Mesothelial cell of epicardium (in vitro differentiated cells): ENCODE measurements around the gene NELFB. TPM values are rescaled to one million over a fixed set of nuclear protein-coding genes. Genes with fewer than 3 reads are reported as not detected.
A peak's percentile ranks its signal among the peaks of the same experiment; 100 is the strongest.

ENCODE experiments used
- DNase-seq, 2 experiments: peaks; one replicate each; pipeline ENCODE4 v3.0.0; 2021; ENCODE audit warnings: low spot score in 2 of 2; ENCODE audit not compliant: unreplicated experiment in 2 of 2
- H3K27ac Mint-ChIP-seq: 2 replicates; pipeline ENCODE4 v1.8.0; 2021; ENCODE audit warnings: mixed read lengths
- H3K27me3 Mint-ChIP-seq: 2 replicates; pipeline ENCODE4 v1.8.0; 2021; ENCODE audit warnings: low read depth, mixed read lengths
- H3K36me3 Mint-ChIP-seq: 2 replicates; pipeline ENCODE4 v1.8.0; 2021; ENCODE audit warnings: mixed read lengths
- H3K4me1 Mint-ChIP-seq: 2 replicates; pipeline ENCODE4 v1.8.0; 2021; ENCODE audit warnings: mixed read lengths
- H3K4me3 Mint-ChIP-seq: 2 replicates; pipeline ENCODE4 v1.8.0; 2021; ENCODE audit warnings: mild to moderate bottlenecking, moderate library complexity, mixed read lengths
- H3K9me3 Mint-ChIP-seq: 2 replicates; pipeline ENCODE4 v1.8.0; 2021; ENCODE audit warnings: mixed read lengths
- total RNA-seq: library from RNA; stranded (reverse); gene quantifications from 3 replicates; pipeline ENCODE4 v1.2.1, GENCODE V29; 2021
- TF ChIP-seq, protein P1 (sequence below): fragments of 200-600 bp; sonication (generic); IDR thresholded peaks from one replicate; pipeline ENCODE4 v1.5.0; 2021; ENCODE audit warnings: antibody characterized with exemption; ENCODE audit not compliant: unreplicated experiment

The NELFB gene
- total RNA-seq, 1 donor from 2014 or later, result 53.3 TPM

DNA sequence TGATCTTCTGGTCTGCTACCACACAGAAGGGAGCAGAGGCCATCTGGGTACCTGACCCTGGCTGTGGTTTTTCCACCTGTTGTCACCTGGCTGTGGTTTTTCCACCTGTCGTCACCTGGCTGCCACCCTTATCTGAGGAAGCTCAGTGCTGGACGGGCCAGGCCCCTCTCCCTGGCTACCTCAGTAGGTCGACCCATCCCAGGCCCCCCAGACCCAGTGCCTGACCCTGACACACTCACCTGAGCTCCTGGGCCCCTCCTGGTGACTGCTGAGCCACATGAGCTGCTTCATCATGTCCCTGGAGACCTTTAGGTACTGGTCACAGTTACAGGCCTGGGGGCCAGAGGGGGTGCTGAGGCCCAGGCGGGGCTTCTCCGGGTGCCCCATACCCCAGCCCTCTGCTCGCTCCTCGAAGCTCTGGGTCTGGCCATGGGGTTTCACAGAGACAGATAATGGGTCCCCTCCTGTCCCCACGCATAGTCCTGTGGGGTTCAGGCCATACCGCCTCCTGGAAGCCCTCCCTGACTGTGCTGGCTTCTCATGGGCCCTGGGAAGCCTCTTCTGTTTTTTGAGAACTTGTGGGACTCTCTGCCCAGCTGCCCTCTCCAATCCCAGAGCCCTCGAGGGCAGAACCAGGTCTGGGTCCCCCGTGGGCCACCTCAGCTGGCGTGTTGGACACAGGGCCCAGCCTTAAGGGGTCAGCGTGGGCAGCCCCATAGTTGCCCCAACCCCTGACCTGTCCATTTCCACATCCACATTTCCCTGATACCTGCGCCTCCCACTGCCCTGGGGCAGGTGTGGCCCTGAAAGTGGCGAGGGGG, 54.5 kb downstream of the NELFB start:
- no peaks in the 10 kb centered on the region for H3K9me3 Mint-ChIP-seq
- TF ChIP-seq, protein P1, sequence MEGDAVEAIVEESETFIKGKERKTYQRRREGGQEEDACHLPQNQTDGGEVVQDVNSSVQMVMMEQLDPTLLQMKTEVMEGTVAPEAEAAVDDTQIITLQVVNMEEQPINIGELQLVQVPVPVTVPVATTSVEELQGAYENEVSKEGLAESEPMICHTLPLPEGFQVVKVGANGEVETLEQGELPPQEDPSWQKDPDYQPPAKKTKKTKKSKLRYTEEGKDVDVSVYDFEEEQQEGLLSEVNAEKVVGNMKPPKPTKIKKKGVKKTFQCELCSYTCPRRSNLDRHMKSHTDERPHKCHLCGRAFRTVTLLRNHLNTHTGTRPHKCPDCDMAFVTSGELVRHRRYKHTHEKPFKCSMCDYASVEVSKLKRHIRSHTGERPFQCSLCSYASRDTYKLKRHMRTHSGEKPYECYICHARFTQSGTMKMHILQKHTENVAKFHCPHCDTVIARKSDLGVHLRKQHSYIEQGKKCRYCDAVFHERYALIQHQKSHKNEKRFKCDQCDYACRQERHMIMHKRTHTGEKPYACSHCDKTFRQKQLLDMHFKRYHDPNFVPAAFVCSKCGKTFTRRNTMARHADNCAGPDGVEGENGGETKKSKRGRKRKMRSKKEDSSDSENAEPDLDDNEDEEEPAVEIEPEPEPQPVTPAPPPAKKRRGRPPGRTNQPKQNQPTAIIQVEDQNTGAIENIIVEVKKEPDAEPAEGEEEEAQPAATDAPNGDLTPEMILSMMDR, result no peak
- no peaks in the 10 kb centered on the region for H3K36me3 Mint-ChIP-seq
- DNase-seq, result no peak
- H3K27ac Mint-ChIP-seq, result no peak overlapping the region
- H3K27me3 Mint-ChIP-seq, result no peaks in the 10 kb centered on the region
- no peak overlapping the region for H3K4me3 Mint-ChIP-seq
- peaks cover 7% of the 10 kb centered on the region for H3K4me1 Mint-ChIP-seq

DNA sequence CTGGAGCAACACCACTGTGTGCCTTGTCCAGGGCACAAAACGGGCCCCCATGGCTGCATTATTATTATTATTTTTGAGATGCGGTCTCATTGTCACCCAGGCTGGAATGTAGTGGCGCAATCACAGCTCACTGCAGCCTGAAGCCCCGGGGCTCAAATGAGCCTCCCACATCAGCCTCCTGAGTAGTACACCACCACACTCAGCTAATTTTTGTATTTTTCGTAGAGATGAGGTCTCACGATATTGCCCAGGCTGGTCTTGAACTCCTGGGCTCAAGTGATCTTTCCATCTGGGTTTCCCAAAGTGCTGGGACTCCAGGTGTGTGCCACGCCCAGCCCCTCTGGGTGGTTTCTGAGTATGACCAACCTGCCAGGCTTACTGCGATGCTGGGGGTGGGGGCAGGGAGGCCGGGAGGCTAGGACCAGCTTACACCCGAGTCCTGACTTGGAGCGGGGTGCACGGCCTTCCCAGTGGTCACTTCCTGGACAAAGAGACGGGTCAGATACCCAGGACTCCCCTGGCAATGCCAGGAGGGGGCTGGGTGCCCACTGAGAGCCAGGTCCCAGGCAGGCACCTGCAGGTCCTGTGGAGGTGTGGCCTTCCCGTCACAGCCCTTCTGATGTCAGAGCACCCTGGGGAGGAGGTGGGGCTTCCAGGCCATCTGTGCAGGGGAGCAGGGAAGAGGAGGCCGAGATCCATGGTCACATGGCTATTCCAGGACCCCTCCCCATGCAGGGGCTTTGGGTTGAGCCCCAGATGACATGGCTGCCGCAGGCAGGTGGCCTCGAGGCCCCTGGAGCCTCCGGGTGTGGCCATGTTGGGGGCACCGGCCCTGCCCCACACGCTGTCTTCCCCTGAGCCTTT, 55.3 kb downstream of the NELFB start:
- Mint-ChIP-seq H3K27me3 (no peaks in the 10 kb centered on the region), H3K9me3 (no peaks in the 10 kb centered on the region), H3K27ac (no peak overlapping the region), H3K4me3 (no peak overlapping the region), H3K4me1 (peaks cover 5% of the 10 kb centered on the region), H3K36me3 (no peaks in the 10 kb centered on the region)
- TF ChIP-seq, protein P1, result no peak
- DNase-seq, result no peak

DNA sequence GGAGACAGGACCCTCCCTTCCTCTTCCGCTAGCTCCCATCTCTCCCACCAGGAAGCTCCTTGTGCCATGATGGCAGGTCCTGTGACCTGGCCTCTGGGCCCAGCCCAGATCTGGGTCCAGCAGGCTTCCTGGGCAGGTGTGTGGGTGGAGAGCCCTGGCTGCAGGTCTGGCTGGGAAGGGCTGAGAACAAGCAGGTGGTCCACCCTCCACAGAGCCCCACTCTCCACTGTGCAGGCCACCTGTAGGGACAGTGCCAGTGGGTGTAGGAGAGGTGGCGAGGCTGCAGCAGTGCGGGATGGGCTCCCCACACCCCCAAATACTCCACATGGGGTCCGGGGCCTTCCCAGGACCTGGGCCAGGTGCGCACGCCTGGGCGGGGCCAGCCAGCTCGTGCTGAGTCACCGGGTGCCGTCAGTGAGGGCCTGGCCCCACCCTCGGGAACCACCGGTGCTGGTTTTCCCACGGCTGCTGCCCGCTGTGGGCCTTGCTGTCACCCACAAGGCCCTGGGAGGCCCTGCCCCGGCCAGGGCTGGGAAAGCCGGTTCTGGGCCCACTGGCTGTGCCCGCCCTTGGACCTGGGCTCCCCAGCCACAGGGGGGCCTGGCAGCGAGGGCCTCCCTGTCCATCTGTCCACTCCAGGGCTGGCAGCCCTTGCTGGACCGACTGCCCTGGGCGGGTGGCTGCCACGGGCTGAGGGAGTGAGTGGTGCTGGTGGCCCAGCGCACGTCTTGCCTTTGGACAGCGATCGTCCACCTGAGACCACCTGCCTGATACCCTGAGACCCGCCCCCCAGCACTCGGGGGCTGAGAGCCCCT, 56.3 kb downstream of the NELFB start:
- TF ChIP-seq, protein P1, result no peak
- Mint-ChIP-seq H3K27me3 (no peaks in the 10 kb centered on the region), H3K4me3 (no peak overlapping the region), H3K27ac (no peak overlapping the region), H3K9me3 (no peaks in the 10 kb centered on the region), H3K4me1 (peaks cover 5% of the 10 kb centered on the region), H3K36me3 (no peaks in the 10 kb centered on the region)
- DNase-seq, result peak in 1 of 2 experiments; percentile 38

DNA sequence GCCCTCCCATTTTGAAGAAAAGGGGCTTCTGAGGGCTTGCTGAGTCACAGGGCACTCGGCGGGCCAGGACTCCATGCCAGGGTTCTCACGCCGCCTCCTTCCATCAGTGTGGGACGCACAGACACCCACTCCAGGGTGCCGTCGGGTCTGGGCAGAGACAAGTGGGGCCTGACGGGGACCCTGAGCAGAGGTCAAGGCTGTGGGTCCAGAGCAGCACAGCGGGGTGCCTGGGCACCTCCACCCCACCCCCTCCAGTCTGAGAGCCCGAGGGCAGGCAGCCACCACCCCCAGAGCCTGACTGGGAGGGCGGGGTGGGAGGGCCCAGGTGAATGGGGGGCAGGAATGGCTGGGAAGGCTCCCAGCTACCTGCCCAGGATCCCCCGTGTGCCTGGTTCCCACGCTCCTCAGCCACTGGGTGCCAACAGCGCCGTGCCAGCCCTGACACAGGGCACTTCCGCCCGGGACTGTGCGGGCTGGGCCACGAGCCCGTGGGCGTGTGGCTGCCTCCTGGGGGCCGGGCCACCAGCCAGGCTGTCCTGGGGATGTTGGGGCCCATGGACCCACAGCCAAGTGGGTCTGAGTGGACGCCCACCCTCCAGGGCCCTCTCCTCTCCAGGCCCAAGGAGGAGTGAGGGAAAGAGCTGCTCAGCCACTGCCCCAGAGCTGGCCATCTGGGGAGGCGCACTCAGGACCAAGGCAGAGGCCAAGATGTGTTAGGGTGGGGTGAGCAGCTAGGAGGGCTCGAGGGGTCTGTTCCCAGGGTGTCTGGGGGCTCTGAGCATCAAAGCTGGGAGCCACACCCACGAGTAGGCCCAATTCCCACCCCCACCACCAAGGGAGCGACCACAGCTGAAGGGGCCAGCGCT, 57.1 kb downstream of the NELFB start:
- Mint-ChIP-seq H3K4me3 (no peak overlapping the region), H3K4me1 (peaks cover 7% of the 10 kb centered on the region), H3K27me3 (no peaks in the 10 kb centered on the region), H3K9me3 (no peaks in the 10 kb centered on the region), H3K36me3 (no peaks in the 10 kb centered on the region), H3K27ac (no peak overlapping the region)
- DNase-seq, result no peak
- TF ChIP-seq, protein P1, result no peak

DNA sequence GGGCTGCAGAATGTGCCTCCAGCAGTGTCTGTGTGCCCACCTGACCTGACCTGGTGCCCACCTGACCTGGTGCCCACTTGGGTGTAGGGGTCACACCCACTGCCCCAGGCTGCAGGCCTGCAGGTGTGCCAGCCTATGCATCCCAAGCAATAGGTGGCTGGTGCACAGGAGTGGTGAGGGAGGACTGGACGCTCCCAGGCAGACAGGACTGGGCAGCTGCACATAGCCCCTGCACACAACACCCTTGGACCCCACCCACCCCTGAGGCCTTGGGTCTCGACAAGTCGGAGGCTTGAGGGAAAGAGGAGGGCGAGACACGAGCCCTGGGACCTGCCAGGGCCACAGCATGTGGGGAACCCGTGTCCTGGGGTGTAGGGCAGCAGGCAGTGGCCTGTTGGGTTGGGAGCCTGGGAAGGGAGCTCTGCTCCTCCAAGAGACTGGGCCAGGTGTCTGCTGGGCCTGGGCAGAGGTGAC, 57.8 kb downstream of the NELFB start:
- DNase-seq, result no peak
- Mint-ChIP-seq H3K36me3 (no peaks in the 10 kb centered on the region), H3K27ac (no peak overlapping the region), H3K27me3 (no peaks in the 10 kb centered on the region), H3K9me3 (no peaks in the 10 kb centered on the region), H3K4me3 (no peak overlapping the region), H3K4me1 (peaks cover 7% of the 10 kb centered on the region)
- TF ChIP-seq, protein P1, result no peak
